ENCODE measurements around the gene OPCML. TPM values are rescaled to one million over a fixed set of nuclear protein-coding genes. Genes with fewer than 3 reads are reported as not detected.

The OPCML gene
- total and polyA plus RNA-seq, 7 donors = 0.01 to 0.80 (median 0.07) TPM; not detected in 4

- no peak for TF ChIP-seq CTCF (IDR thresholded peaks at IDR 0.05)
- DNase-seq (no peak), ATAC-seq (no peak)
- Histone ChIP-seq H3K27ac (no peak overlapping the region), H3K36me3 (ENCODE audit: insufficient read depth in 1 of 2, low read depth in 1 of 2) (no peaks in the 10 kb centered on the region), H3K4me3 (no peak overlapping the region), H3K27me3 (ENCODE audit: insufficient read depth in 3 of 3, low read length in 2 of 3) (peaks cover 0 to 8% (median 0%) of the 10 kb centered on the region in 3 donors), H3K4me1 (no peaks in the 10 kb centered on the region), H3K9me3 (no peaks in the 10 kb centered on the region)
- intact Hi-C loops (cut with DNase I) = no loop called here
- WGBS, 3 donors = 90 to 94% (median 93%) methylated on average over 6 of the region's 6 CpGs
These were observed 1104.7 kb downstream of the OPCML start for GRCh38 chr11:132427611-132428010.

GRCh38 chr11:132424433-132424832 is 1107.9 kb downstream of the OPCML start:
- H3K27me3 ChIP-seq (ENCODE audit: insufficient read depth in 3 of 3, low read length in 2 of 3) = peaks cover 0 to 2% (median 0%) of the 10 kb centered on the region in 3 donors
- DNase-seq (no peak), ATAC-seq (no peak)
- H3K4me3 ChIP-seq = no peak overlapping the region
- intact Hi-C loops (cut with DNase I) = no loop called here
- WGBS, 3 donors = 54 to 64% (median 56%) methylated on average over 8 of the region's 8 CpGs
- H3K27ac ChIP-seq = no peak overlapping the region
- no peak for TF ChIP-seq CTCF (IDR thresholded peaks at IDR 0.05)
- no peaks in the 10 kb centered on the region for H3K9me3 ChIP-seq
- no peaks in the 10 kb centered on the region for H3K4me1 ChIP-seq
- no peaks in the 10 kb centered on the region for H3K36me3 ChIP-seq (ENCODE audit: insufficient read depth in 1 of 2, low read depth in 1 of 2)

GRCh38 chr11:132423266-132423665 is 1109.0 kb downstream of the OPCML start:
- ATAC-seq (no peak), DNase-seq (no peak)
- no peak overlapping the region for H3K27ac ChIP-seq
- 32 to 44% (median 38%) methylated on average over 4 of the region's 4 CpGs for WGBS, 3 donors
- H3K27me3 ChIP-seq (ENCODE audit: insufficient read depth in 3 of 3, low read length in 2 of 3) = no peaks in the 10 kb centered on the region
- no peaks in the 10 kb centered on the region for H3K4me1 ChIP-seq
- TF ChIP-seq CTCF (IDR thresholded peaks at IDR 0.05) = no peak
- no peaks in the 10 kb centered on the region for H3K36me3 ChIP-seq (ENCODE audit: insufficient read depth in 1 of 2, low read depth in 1 of 2)
- intact Hi-C loops (cut with DNase I) = no loop called here
- H3K4me3 ChIP-seq = no peak overlapping the region
- H3K9me3 ChIP-seq = no peaks in the 10 kb centered on the region

- Histone ChIP-seq H3K36me3 (ENCODE audit: insufficient read depth in 1 of 2, low read depth in 1 of 2) (no peaks in the 10 kb centered on the region), H3K27ac (no peak overlapping the region), H3K4me1 (no peaks in the 10 kb centered on the region), H3K27me3 (ENCODE audit: insufficient read depth in 3 of 3, low read length in 2 of 3) (no peaks in the 10 kb centered on the region), H3K9me3 (no peaks in the 10 kb centered on the region), H3K4me3 (no peak overlapping the region)
- intact Hi-C loops (cut with DNase I) = no loop called here
- TF ChIP-seq CTCF (IDR thresholded peaks at IDR 0.05) = no peak
- WGBS, 3 donors = 72 to 86% (median 77%) methylated on average over 5 of the region's 5 CpGs
- ATAC-seq (no peak), DNase-seq (no peak)
These were observed 1109.6 kb downstream of the OPCML start for GRCh38 chr11:132422722-132423121.

- intact Hi-C loops (cut with DNase I) = no loop called here
- no peak for TF ChIP-seq CTCF (IDR thresholded peaks at IDR 0.05)
- H3K4me1 ChIP-seq = no peaks in the 10 kb centered on the region
- no peak overlapping the region for H3K4me3 ChIP-seq
- WGBS, 3 donors = 70 to 95% (median 93%) methylated on average over 2 of the region's 2 CpGs
- no peak for DNase-seq
- no peak for ATAC-seq
- H3K36me3 ChIP-seq (ENCODE audit: insufficient read depth in 1 of 2, low read depth in 1 of 2) = no peaks in the 10 kb centered on the region
- H3K27ac ChIP-seq = no peak overlapping the region
- H3K27me3 ChIP-seq (ENCODE audit: insufficient read depth in 3 of 3, low read length in 2 of 3) = no peaks in the 10 kb centered on the region
- H3K9me3 ChIP-seq = no peaks in the 10 kb centered on the region
These were observed 1110.7 kb downstream of the OPCML start for GRCh38 chr11:132421555-132421954.

Measured in psoas muscle (tissue), 8 donors.